Transverse colon (tissue), 4 donors: Measurements from ENCODE around the gene VPS41.

ENCODE experiments used
- CTCF ChIP-seq, 5 experiments: fragments of 200-600 bp in 3 of 5; fragments of 450-650 bp in 2 of 5; sonication (generic) in 3 of 5; IDR thresholded peaks; 1 replicate in 2 of 5; 2 replicates in 3 of 5; pipeline ENCODE4 v1.5.1; 2016 to 2017; ENCODE audit warnings: antibody characterized with exemption in 5 of 5, inconsistent platforms in 3 of 5, mild to moderate bottlenecking in 2 of 5, moderate library complexity in 1 of 5
- POLR2A ChIP-seq: fragments of 450-650 bp; IDR thresholded peaks from one replicate; pipeline ENCODE4 v1.6.1; 2016; ENCODE audit warnings: antibody characterized with exemption, mild to moderate bottlenecking, moderate library complexity
- POLR2AphosphoS5 ChIP-seq, 3 donors: sonication (generic); formaldehyde crosslinking; IDR thresholded peaks; one replicate each; pipeline ENCODE4 v1.6.1; 2016; ENCODE audit warnings: antibody characterized with exemption in 3 of 3

DNA sequence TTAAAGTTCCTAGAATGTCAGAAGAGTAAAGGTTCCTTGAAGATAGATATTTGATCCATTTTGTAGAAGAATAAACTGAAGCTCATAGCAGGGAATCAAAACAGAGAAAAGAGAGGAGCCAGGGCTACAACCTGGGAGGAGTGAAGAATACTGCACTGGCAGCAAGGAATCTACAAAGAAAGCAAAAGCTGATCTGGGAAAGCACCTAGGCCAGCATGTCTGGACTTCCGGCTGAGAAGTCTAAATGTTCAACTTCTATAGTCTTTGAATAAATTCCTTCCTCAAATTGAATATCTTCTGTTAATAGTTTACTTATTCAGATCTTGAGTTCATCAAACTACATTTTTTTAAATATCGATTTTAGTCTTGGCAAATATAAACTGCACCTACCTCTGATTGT lies 78.2 kb downstream of the VPS41 start:
- no peak for TF ChIP-seq POLR2AphosphoS5 (IDR thresholded peaks at IDR 0.05)
- TF ChIP-seq CTCF (IDR thresholded peaks at IDR 0.05) = no peak
- TF ChIP-seq POLR2A = no peak
